ENCODE results near the gene TM7SF2.

- TF ChIP-seq CTCF (conservative IDR thresholded peaks at IDR 0.05; ENCODE audit: low read depth, low read length) (no peak), EZH2 (IDR thresholded peaks at IDR 0.05; ENCODE audit: low read length, unreplicated experiment) (no peak)
These were observed 32.8 kb upstream of the TM7SF2 start for GRCh38 chr11:65078786-65079342.
